Hepatocyte (in vitro differentiated cells): ENCODE results near the gene ZMYND19. TPM values are rescaled to one million over a fixed set of nuclear protein-coding genes. Genes with fewer than 3 reads are reported as not detected.
"Not testable (repeated sequence)": the region's sequence is repeated elsewhere in the genome, so short reads cannot be mapped to it uniquely, and the experiment has no call there.

ENCODE experiments used
- DNase-seq: peaks from one replicate; pipeline ENCODE4 v3.0.0-alpha.2; 2016; ENCODE audit warnings: low spot score
- H2AFZ ChIP-seq: fragments of 200-600 bp; sonication (generic); 2 replicates; pipeline ENCODE4 v1.6.0; 2016; ENCODE audit warnings: antibody characterized with exemption, mild to moderate bottlenecking
- H3K27ac ChIP-seq: fragments of 200-600 bp; sonication (generic); 2 replicates; pipeline ENCODE4 v1.5.1; 2016; ENCODE audit warnings: mild to moderate bottlenecking
- H3K27me3 ChIP-seq: fragments of 200-600 bp; sonication (generic); 2 replicates; pipeline ENCODE4 v1.6.1; 2016
- H3K36me3 ChIP-seq: fragments of 200-600 bp; sonication (generic); replicated peaks from 2 replicates; pipeline ENCODE4 v1.5.1; 2016; ENCODE audit warnings: low read depth; ENCODE audit not compliant: insufficient read depth
- H3K4me1 ChIP-seq: fragments of 200-600 bp; sonication (generic); 2 replicates; pipeline ENCODE4 v1.5.1; 2016; ENCODE audit warnings: mild to moderate bottlenecking, moderate library complexity; ENCODE audit not compliant: insufficient read depth
- H3K4me2 ChIP-seq: fragments of 200-600 bp; sonication (generic); 2 replicates; pipeline ENCODE4 v1.6.0; 2016
- H3K4me3 ChIP-seq: fragments of 200-600 bp; sonication (generic); 2 replicates; pipeline ENCODE4 v1.5.1; 2016; ENCODE audit warnings: mild to moderate bottlenecking
- H3K79me2 ChIP-seq: fragments of 200-600 bp; sonication (generic); 2 replicates; pipeline ENCODE4 v1.6.0; 2017; ENCODE audit warnings: mild to moderate bottlenecking
- H3K9me2 ChIP-seq: fragments of 200-600 bp; sonication (generic); replicated peaks from 2 replicates; pipeline ENCODE4 v1.6.0; 2017; ENCODE audit warnings: mild to moderate bottlenecking; ENCODE audit not compliant: insufficient read depth
- H3K9me3 ChIP-seq: fragments of 200-600 bp; sonication (generic); 2 replicates; pipeline ENCODE4 v1.5.1; 2016; ENCODE audit warnings: low read depth, mild to moderate bottlenecking
- H4K20me1 ChIP-seq: fragments of 200-600 bp; sonication (generic); 2 replicates; pipeline ENCODE4 v1.6.0; 2016; ENCODE audit warnings: mild to moderate bottlenecking; ENCODE audit not compliant: insufficient read depth, poor library complexity, severe bottlenecking
- CTCF ChIP-seq: fragments of 200-600 bp; sonication (generic); IDR thresholded peaks from 2 replicates; pipeline ENCODE4 v1.5.1; 2016; ENCODE audit warnings: antibody characterized with exemption, mild to moderate bottlenecking; ENCODE audit not compliant: poor library complexity
- EZH2 ChIP-seq: fragments of 200-600 bp; sonication (generic); IDR thresholded peaks from 2 replicates; pipeline ENCODE4 v1.6.1; 2016; ENCODE audit warnings: antibody characterized with exemption, mild to moderate bottlenecking, borderline replicate concordance
- EZH2phosphoT487 ChIP-seq: fragments of 200-600 bp; sonication (generic); IDR thresholded peaks from one replicate; pipeline ENCODE4 v1.6.1; 2018; ENCODE audit warnings: antibody characterized with exemption, mild to moderate bottlenecking, low read depth, moderate library complexity; ENCODE audit not compliant: unreplicated experiment, severe bottlenecking
- WGBS: methylation state at CpG from one replicate; pipeline ENCODE4 v1.1.6; 2016; ENCODE audit warnings: low lambda C conversion rate; ENCODE audit errors: missing lambda C conversion rate; 5-methylcytosine and 5-hydroxymethylcytosine counted together
- polyA plus RNA-seq: library from polyadenylated mRNA; unstranded; fragments of >200 nt; fragmentation: Nextera tagmentation; extraction: Ambion mirVana; gene quantifications from 2 replicates; pipeline ENCODE4 v1.2.1, GENCODE V29; 2016
- total RNA-seq: library from RNA; depleted of rRNA; stranded (reverse); fragments of >200 nt; gene quantifications from 2 replicates; pipeline ENCODE4 v1.2.3, GENCODE V29; 2014

ZMYND19 gene
- total and polyA plus RNA-seq, 2 experiments from 2014 or later: 20.4 to 46.9 TPM

- Histone ChIP-seq H3K4me2 (no peak overlapping the region), H3K4me1 (peaks cover 14% of the 10 kb centered on the region), H3K4me3 (no peak overlapping the region), H3K79me2 (peaks cover 12% of the 10 kb centered on the region), H3K36me3 (no peaks in the 10 kb centered on the region), H3K9me3 (no peaks in the 10 kb centered on the region), H3K9me2 (no peaks in the 10 kb centered on the region), H2AFZ (no peak overlapping the region), H3K27ac (no peak overlapping the region), H3K27me3 (no peaks in the 10 kb centered on the region), H4K20me1 (peaks cover 16% of the 10 kb centered on the region)
- WGBS: 21% methylated on average over 3 of the region's 3 CpGs
- TF ChIP-seq EZH2 (no peak), CTCF (no peak), EZH2phosphoT487 (no peak)
- peak; percentile 2 for DNase-seq
These were observed 12.3 kb upstream of the ZMYND19 start for GRCh38 chr9:137602661-137603060.

GRCh38 chr9:137598943-137599342 is 8.6 kb upstream of the ZMYND19 start:
- no peaks in the 10 kb centered on the region for H3K36me3 ChIP-seq
- H3K79me2 ChIP-seq: no peaks in the 10 kb centered on the region
- H3K4me3 ChIP-seq: no peak overlapping the region
- H3K27me3 ChIP-seq: no peaks in the 10 kb centered on the region
- TF ChIP-seq EZH2: no peak
- no peak for TF ChIP-seq CTCF
- TF ChIP-seq EZH2phosphoT487: no peak
- no peaks in the 10 kb centered on the region for H4K20me1 ChIP-seq
- DNase-seq: no peak
- no peaks in the 10 kb centered on the region for H3K4me1 ChIP-seq
- no peak overlapping the region for H3K4me2 ChIP-seq
- H3K27ac ChIP-seq: no peak overlapping the region
- H3K9me3 ChIP-seq: no peaks in the 10 kb centered on the region
- H3K9me2 ChIP-seq: no peaks in the 10 kb centered on the region
- H2AFZ ChIP-seq: no peak overlapping the region
- 83% methylated on average over 8 of the region's 8 CpGs for WGBS

- not testable (repeated sequence) for H3K9me2 ChIP-seq, H3K36me3 ChIP-seq, H3K4me3 ChIP-seq, H3K9me3 ChIP-seq, DNase-seq, H3K4me1 ChIP-seq, H4K20me1 ChIP-seq, H3K79me2 ChIP-seq, H3K4me2 ChIP-seq, H3K27me3 ChIP-seq, H3K27ac ChIP-seq, H2AFZ ChIP-seq
- WGBS: over 99% methylated on average over 5 of the region's 7 CpGs
These were observed 6.3 kb upstream of the ZMYND19 start for GRCh38 chr9:137596577-137596976.

GRCh38 chr9:137593176-137593575 is 2.9 kb upstream of the ZMYND19 start:
- no peak overlapping the region for H3K27ac ChIP-seq

More at GRCh38 chr9:137593176-137593575, 2.9 kb upstream of the ZMYND19 start:
- H4K20me1 ChIP-seq: peaks cover 10% of the 10 kb centered on the region
- H3K4me3 ChIP-seq: no peak overlapping the region
- TF ChIP-seq EZH2 (no peak), CTCF (no peak), EZH2phosphoT487 (no peak)
- no peaks in the 10 kb centered on the region for H3K9me2 ChIP-seq
- peaks cover 7% of the 10 kb centered on the region for H3K4me1 ChIP-seq
- peaks cover 16% of the 10 kb centered on the region for H3K79me2 ChIP-seq
- H2AFZ ChIP-seq: no peak overlapping the region
- H3K36me3 ChIP-seq: no peaks in the 10 kb centered on the region
- DNase-seq: no peak
- no peaks in the 10 kb centered on the region for H3K27me3 ChIP-seq
- no peaks in the 10 kb centered on the region for H3K9me3 ChIP-seq
- 83% methylated on average over 12 of the region's 12 CpGs for WGBS
- no peak overlapping the region for H3K4me2 ChIP-seq
